ENCODE measurements around the gene TCFL5. TPM values are rescaled to one million over a fixed set of nuclear protein-coding genes. Genes with fewer than 3 reads are reported as not detected.

The TCFL5 gene
- total RNA-seq, 4 donors from 2014 or later = 5.2 to 8.4 (median 7.2) TPM

DNA sequence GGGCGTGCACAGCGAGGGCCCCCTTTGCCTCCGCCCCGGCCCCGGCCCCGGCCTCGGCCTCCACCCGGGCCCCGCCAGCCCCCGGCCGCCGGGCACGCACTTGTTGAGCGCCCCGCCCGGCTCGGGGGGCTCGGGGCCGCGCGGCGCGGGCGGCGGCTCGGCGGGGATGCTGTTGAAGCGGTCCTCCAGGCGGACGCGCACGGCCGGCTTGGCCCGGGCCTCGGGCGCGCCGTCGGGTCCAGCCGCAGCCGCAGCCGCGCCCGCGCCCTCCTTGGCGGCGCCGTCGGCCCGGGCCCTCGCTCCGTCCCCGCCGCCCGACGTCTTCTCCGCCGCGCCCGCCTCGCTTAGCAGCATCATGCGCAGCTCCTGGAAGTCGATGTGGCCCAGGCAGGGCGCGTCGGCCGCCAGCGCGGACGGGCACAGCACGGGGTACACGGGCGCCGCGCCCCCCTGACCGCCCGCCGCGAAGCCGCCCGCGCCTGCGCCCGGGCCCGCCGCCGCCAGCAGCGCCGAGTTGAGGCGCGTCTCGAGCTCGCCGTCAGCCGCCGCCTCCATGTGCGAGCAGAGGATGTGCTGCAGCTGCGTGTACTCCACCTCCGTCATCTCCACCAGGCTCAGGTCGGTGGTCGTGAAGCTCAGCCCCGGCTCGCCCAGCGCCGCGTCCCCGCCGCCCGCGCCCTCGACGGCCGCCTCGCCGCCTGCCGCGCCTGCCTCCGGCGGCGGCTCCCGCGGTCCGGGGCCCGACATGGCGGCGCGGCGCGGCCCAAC is 514 bp downstream of the TCFL5 start:
- TF ChIP-seq CTCF (IDR thresholded peaks at IDR 0.05) = no peak
- TF ChIP-seq POLR2A (IDR thresholded peaks at IDR 0.05) = no peak
- H3K27me3 ChIP-seq = no peaks in the 10 kb centered on the region
- peaks cover 0 to 12% (median 0%) of the 10 kb centered on the region in 3 donors for H3K36me3 ChIP-seq
- intact Hi-C loops (cut with DNase I) = no loop called here
- no peak for DNase-seq
- peaks cover 11 to 40% (median 17%) of the 10 kb centered on the region in 3 donors for H3K4me1 ChIP-seq
- H3K27ac ChIP-seq = peak overlapping the region in 3 of 4 donors; percentile 59 to 70 (median 60)
- no CpG with 5 or more reads among the region's 129 CpGs for WGBS, 2 donors
- H3K9me3 ChIP-seq = no peaks in the 10 kb centered on the region
- H3K4me3 ChIP-seq = peak overlapping the region; percentile 28 to 74 (median 48)

DNA sequence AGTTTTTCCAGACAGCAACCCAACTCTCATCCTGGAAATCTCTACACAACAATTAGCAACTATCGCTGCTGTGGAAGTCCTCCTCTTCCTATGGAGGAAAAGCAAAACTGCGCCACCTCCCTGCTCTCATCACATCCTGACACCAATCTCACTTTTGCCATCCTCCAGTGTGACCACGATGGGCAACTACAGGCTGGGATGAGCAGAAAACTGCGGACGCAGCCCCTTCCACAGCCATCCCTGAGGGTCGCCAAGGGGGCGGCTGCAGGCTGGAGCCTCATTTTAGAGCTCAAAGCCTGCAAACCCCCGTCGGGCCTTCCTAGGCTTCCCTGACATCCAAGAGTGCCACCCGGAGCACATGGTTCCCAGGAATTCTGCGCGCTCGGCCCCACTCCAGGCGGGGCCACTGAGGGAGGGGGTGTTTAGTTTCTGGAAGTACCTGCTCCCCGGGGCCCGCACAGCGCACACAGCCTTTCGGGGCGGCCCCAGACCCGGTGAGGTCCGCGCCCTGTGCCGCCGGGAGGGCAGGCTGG is 1.2 kb downstream of the TCFL5 start:
- DNase-seq = no peak
- WGBS, 2 donors = 24 to 40% methylated on average over 2 to 9 of the region's 24 CpGs
- no peak overlapping the region for H3K27ac ChIP-seq
- intact Hi-C loops (cut with DNase I) = no loop called here
- H3K4me1 ChIP-seq = peaks cover 11 to 40% (median 17%) of the 10 kb centered on the region in 3 donors
- no peaks in the 10 kb centered on the region for H3K9me3 ChIP-seq
- H3K36me3 ChIP-seq = peaks cover 0 to 16% (median 0%) of the 10 kb centered on the region in 3 donors
- H3K4me3 ChIP-seq = peak overlapping the region; percentile 28 to 74 (median 48)
- TF ChIP-seq CTCF (IDR thresholded peaks at IDR 0.05) (peak in 1 of 6 experiments; percentile 4), POLR2A (IDR thresholded peaks at IDR 0.05) (no peak)
- H3K27me3 ChIP-seq = no peaks in the 10 kb centered on the region

DNA sequence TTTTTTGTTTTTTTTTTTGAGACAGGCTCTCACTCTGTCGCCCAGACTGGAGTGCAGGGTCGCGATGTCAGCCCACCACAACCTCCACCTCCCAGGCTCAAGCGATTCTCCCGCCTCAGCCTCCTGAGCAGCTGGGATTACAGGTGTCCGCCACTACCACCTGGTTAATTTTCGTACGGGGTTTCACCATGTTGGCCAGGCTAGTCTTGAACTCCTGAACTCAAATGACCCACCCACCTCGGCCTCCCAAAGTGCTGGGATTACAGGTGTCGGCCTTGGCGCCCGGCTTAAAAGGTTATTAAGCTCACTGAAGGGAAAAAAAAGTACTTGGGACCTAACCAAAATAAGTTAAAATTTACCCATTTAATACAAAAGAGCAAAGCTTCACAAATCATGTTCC is 1.9 kb downstream of the TCFL5 start:
- intact Hi-C loops (cut with DNase I) = no loop called here
- WGBS, 2 donors = 92 to 100% methylated on average over 4 to 12 of the region's 12 CpGs
- TF ChIP-seq POLR2A (IDR thresholded peaks at IDR 0.05) (no peak), CTCF (IDR thresholded peaks at IDR 0.05) (no peak)

GRCh38 chr20:62858058-62858830 is 3.4 kb downstream of the TCFL5 start:
- Histone ChIP-seq H3K4me1 (peaks cover 11 to 40% (median 17%) of the 10 kb centered on the region in 3 donors), H3K4me3 (no peak overlapping the region), H3K27ac (no peak overlapping the region), H3K36me3 (peaks cover 0 to 37% (median 0%) of the 10 kb centered on the region in 3 donors), H3K9me3 (no peaks in the 10 kb centered on the region), H3K27me3 (no peaks in the 10 kb centered on the region)
- 85 to 88% methylated on average over 16 to 17 of the region's 23 CpGs for WGBS, 2 donors
- no peak for DNase-seq
- TF ChIP-seq POLR2A (IDR thresholded peaks at IDR 0.05) (no peak), CTCF (IDR thresholded peaks at IDR 0.05) (no peak)
- intact Hi-C loops (cut with DNase I) = no loop called here

More for the DNA sequence above, 1.9 kb downstream of the TCFL5 start:
- H3K36me3 ChIP-seq = peaks cover 0 to 22% (median 0%) of the 10 kb centered on the region in 3 donors
- no peaks in the 10 kb centered on the region for H3K9me3 ChIP-seq
- peak overlapping the region in 1 of 4 donors; percentile 74 for H3K4me3 ChIP-seq
- peaks cover 11 to 40% (median 17%) of the 10 kb centered on the region in 3 donors for H3K4me1 ChIP-seq
- H3K27me3 ChIP-seq = no peaks in the 10 kb centered on the region
- no peak for DNase-seq
- H3K27ac ChIP-seq = no peak overlapping the region

Measured in esophagus squamous epithelium (tissue), 5 donors.